ENCODE measurements around the gene ST8SIA1.

DNA sequence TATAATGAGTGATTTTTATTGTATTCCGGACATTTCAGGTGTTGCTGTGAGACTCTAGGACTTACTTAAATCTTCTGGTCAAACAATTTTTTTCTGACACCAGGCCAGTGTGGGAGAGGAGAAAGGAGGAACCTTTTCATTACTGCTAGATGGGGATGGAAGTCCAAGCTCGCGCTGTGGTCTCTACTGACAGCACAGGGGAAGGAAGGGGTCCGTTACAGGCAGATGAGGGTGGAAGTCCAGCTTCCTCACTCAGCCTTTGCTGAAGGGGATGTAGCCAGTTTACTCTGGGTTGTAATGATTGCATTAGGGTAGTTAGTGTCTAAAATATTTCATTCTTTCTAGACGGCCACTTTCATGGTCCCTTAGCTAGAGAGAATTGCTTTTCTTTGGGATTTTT lies 26.3 kb upstream of the ST8SIA1 start:
- TF ChIP-seq, protein P1, sequence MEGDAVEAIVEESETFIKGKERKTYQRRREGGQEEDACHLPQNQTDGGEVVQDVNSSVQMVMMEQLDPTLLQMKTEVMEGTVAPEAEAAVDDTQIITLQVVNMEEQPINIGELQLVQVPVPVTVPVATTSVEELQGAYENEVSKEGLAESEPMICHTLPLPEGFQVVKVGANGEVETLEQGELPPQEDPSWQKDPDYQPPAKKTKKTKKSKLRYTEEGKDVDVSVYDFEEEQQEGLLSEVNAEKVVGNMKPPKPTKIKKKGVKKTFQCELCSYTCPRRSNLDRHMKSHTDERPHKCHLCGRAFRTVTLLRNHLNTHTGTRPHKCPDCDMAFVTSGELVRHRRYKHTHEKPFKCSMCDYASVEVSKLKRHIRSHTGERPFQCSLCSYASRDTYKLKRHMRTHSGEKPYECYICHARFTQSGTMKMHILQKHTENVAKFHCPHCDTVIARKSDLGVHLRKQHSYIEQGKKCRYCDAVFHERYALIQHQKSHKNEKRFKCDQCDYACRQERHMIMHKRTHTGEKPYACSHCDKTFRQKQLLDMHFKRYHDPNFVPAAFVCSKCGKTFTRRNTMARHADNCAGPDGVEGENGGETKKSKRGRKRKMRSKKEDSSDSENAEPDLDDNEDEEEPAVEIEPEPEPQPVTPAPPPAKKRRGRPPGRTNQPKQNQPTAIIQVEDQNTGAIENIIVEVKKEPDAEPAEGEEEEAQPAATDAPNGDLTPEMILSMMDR (conservative IDR thresholded peaks at IDR 0.05; ENCODE audit: low read depth, low read length): no peak
- TF ChIP-seq POLR2A (IDR thresholded peaks at IDR 0.05; ENCODE audit: low read depth, low read length) (no peak), RAD21 (IDR thresholded peaks at IDR 0.05; ENCODE audit: low read length) (no peak), NFE2L2 (IDR thresholded peaks at IDR 0.05; ENCODE audit: low read depth, low read length) (no peak), MAFK (IDR thresholded peaks at IDR 0.05; ENCODE audit: low read depth, low read length) (no peak)
